ENCODE data around the gene CERS6. TPM values are rescaled to one million over a fixed set of nuclear protein-coding genes. Genes with fewer than 3 reads are reported as not detected.
"Not testable (repeated sequence)": the region's sequence is repeated elsewhere in the genome, so short reads cannot be mapped to it uniquely, and the experiment has no call there.

Gene CERS6
- total RNA-seq, 2 donors from 2014 or later, result 11.0 to 15.0 TPM

GRCh38 chr2:168657378-168657777 lies 201.3 kb downstream of the CERS6 start:
- not testable (repeated sequence) for H3K36me3 Mint-ChIP-seq; ATAC-seq; DNase-seq (ENCODE audit: low spot score in 2 of 2); H3K9me3 Mint-ChIP-seq; H3K27ac Mint-ChIP-seq

GRCh38 chr2:168658706-168659105 lies 202.6 kb downstream of the CERS6 start:
- H3K27ac Mint-ChIP-seq, result no peak overlapping the region
- no peaks in the 10 kb centered on the region for H3K36me3 Mint-ChIP-seq
- DNase-seq (ENCODE audit: low spot score in 2 of 2) (no peak), ATAC-seq (no peak)
- H3K9me3 Mint-ChIP-seq, result no peaks in the 10 kb centered on the region

- ATAC-seq (no peak), DNase-seq (ENCODE audit: low spot score in 2 of 2) (no peak)
- Mint-ChIP-seq H3K36me3 (no peaks in the 10 kb centered on the region), H3K9me3 (no peaks in the 10 kb centered on the region), H3K27ac (no peak overlapping the region)
Observed at GRCh38 chr2:168660870-168661862, 205.1 kb downstream of the CERS6 start.

- Mint-ChIP-seq H3K36me3 (no peaks in the 10 kb centered on the region), H3K27ac (no peak overlapping the region), H3K9me3 (no peaks in the 10 kb centered on the region)
- DNase-seq (ENCODE audit: low spot score in 2 of 2) (no peak), ATAC-seq (no peak)
Observed at GRCh38 chr2:168661863-168662256, 205.8 kb downstream of the CERS6 start.

GRCh38 chr2:168662651-168663208 lies 206.7 kb downstream of the CERS6 start:
- DNase-seq (ENCODE audit: low spot score in 2 of 2), result no peak
- Mint-ChIP-seq H3K27ac (no peak overlapping the region), H3K9me3 (no peaks in the 10 kb centered on the region), H3K36me3 (no peaks in the 10 kb centered on the region)
- ATAC-seq, result no peak

GRCh38 chr2:168663993-168664392 lies 207.9 kb downstream of the CERS6 start:
- peak overlapping the region in 1 of 2 donors; percentile 34 for H3K27ac Mint-ChIP-seq
- H3K9me3 Mint-ChIP-seq, result no peaks in the 10 kb centered on the region
- DNase-seq (ENCODE audit: low spot score in 2 of 2) (no peak), ATAC-seq (no peak)
- no peaks in the 10 kb centered on the region for H3K36me3 Mint-ChIP-seq

- not testable (repeated sequence) for H3K27ac Mint-ChIP-seq; ATAC-seq; H3K9me3 Mint-ChIP-seq; H3K36me3 Mint-ChIP-seq; DNase-seq (ENCODE audit: low spot score in 2 of 2)
Observed at GRCh38 chr2:168664715-168665114, 208.6 kb downstream of the CERS6 start.

- H3K27ac Mint-ChIP-seq, result no peak overlapping the region
- DNase-seq (ENCODE audit: low spot score in 2 of 2) (no peak), ATAC-seq (peak; percentile 28 to 92)
- no peaks in the 10 kb centered on the region for H3K9me3 Mint-ChIP-seq
- H3K36me3 Mint-ChIP-seq, result no peaks in the 10 kb centered on the region
Observed at GRCh38 chr2:168666339-168666738, 210.3 kb downstream of the CERS6 start.

- Mint-ChIP-seq H3K27ac (no peak overlapping the region), H3K36me3 (no peaks in the 10 kb centered on the region), H3K9me3 (no peaks in the 10 kb centered on the region)
- ATAC-seq, result no peak
- no peak for DNase-seq (ENCODE audit: low spot score in 2 of 2)
Observed at GRCh38 chr2:168667156-168667555, 211.1 kb downstream of the CERS6 start.

- Mint-ChIP-seq H3K27ac (no peak overlapping the region), H3K9me3 (no peaks in the 10 kb centered on the region), H3K36me3 (peaks cover 0 to 5% of the 10 kb centered on the region in 2 donors)
- DNase-seq (ENCODE audit: low spot score in 2 of 2), result no peak
- ATAC-seq, result no peak
Observed at GRCh38 chr2:168669151-168669550, 213.1 kb downstream of the CERS6 start.

- Mint-ChIP-seq H3K36me3 (peaks cover 0 to 5% of the 10 kb centered on the region in 2 donors), H3K9me3 (no peaks in the 10 kb centered on the region), H3K27ac (no peak overlapping the region)
- ATAC-seq (no peak), DNase-seq (ENCODE audit: low spot score in 2 of 2) (no peak)
Observed at GRCh38 chr2:168670478-168670877, 214.4 kb downstream of the CERS6 start.

- Mint-ChIP-seq H3K9me3 (no peaks in the 10 kb centered on the region), H3K36me3 (peaks cover 0 to 5% of the 10 kb centered on the region in 2 donors), H3K27ac (no peak overlapping the region)
- no peak for DNase-seq (ENCODE audit: low spot score in 2 of 2)
- ATAC-seq, result no peak
Observed at GRCh38 chr2:168671932-168672331, 215.9 kb downstream of the CERS6 start.

- Mint-ChIP-seq H3K9me3 (no peaks in the 10 kb centered on the region), H3K36me3 (peaks cover 0 to 5% of the 10 kb centered on the region in 2 donors), H3K27ac (no peak overlapping the region)
- no peak for DNase-seq (ENCODE audit: low spot score in 2 of 2)
- no peak for ATAC-seq
Observed at GRCh38 chr2:168673265-168674189, 217.5 kb downstream of the CERS6 start.

GRCh38 chr2:168678153-168678853 lies 222.2 kb downstream of the CERS6 start:
- Mint-ChIP-seq H3K36me3 (peaks cover 0 to 5% of the 10 kb centered on the region in 2 donors), H3K9me3 (no peaks in the 10 kb centered on the region), H3K27ac (no peak overlapping the region)
- DNase-seq (ENCODE audit: low spot score in 2 of 2) (no peak), ATAC-seq (no peak)

- Mint-ChIP-seq H3K27ac (no peak overlapping the region), H3K9me3 (no peaks in the 10 kb centered on the region), H3K36me3 (peaks cover 0 to under 1% of the 10 kb centered on the region in 2 donors)
- DNase-seq (ENCODE audit: low spot score in 2 of 2), result no peak
- ATAC-seq, result no peak
Observed at GRCh38 chr2:168679081-168679480, 223.0 kb downstream of the CERS6 start.

- no peaks in the 10 kb centered on the region for H3K9me3 Mint-ChIP-seq
- no peaks in the 10 kb centered on the region for H3K36me3 Mint-ChIP-seq
- ATAC-seq (no peak), DNase-seq (ENCODE audit: low spot score in 2 of 2) (no peak)
- no peak overlapping the region for H3K27ac Mint-ChIP-seq
Observed at GRCh38 chr2:168679741-168680310, 223.8 kb downstream of the CERS6 start.

All from activated naive CD4-positive, alpha-beta T cell treated with anti-CD3 and anti-CD28 coated beads, Interleukin-2, amount 50 U/mL, for 72 hours (primary cell).